DMS79 treated with DMSO at 0.1 percent for 48 hours (cell line): ENCODE data around the gene SERPINA10.
"Not testable (repeated sequence)": the region's sequence is repeated elsewhere in the genome, so short reads cannot be mapped to it uniquely, and the experiment has no call there.

Source experiments
- DNase-seq: peaks from one replicate; lab custom pipeline; 2025; lab: John Stamatoyannopoulos, UW

Gene SERPINA10

DNA sequence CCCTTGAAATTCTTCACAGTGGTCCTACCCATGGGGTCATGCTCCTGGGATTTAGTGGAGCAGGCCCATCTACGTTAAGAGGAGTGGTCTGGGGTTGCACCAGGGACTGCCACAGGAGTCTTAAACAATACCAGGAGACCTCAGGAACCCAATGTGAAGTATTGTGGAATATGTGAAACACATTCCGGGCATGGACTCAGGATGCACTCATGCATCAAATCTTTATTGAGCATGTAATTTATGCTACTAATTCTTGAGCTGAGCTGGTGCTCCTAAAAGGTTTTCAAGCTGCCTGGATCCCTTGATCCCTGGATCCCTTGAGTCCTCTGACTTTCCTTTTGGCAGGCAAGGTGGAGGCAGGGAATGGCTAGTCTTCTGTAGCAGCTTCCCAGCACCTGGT lies 8.8 kb downstream of the SERPINA10 start:
- DNase-seq = peak; percentile 14

DNA sequence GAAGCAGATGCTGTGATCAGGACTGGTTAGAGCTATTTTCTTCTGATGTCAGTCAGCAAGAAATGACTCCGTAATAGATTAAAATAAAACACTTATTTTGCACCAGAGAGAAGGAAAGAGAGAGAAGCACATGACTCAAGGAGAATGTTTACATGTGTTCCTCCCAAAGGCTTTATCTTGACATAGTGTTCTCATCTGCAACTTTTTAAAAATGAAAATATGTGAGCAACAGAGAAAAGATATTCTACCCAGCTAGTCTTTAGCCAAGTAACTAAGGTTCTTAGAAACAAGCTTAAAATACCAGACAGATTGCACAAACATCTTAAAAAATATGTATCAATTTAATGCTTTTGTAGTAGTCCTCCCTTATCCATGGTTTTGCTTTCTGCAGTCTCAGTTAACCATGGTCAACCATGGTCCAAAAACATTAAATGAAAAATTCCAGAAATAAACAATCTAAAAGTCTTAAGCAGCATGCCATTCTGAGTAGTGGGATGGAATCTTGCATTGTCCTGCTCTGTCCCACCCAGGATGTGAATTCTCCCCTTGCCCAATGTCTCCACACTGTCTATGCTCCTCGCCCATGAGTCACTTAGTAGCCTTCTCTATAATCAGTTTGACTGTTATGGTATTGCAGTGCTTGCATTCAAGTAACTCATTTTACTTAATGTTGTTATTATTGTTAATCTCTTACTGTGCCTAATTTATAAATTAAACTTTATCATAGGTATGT lies 9.9 kb downstream of the SERPINA10 start:
- DNase-seq = no peak

DNA sequence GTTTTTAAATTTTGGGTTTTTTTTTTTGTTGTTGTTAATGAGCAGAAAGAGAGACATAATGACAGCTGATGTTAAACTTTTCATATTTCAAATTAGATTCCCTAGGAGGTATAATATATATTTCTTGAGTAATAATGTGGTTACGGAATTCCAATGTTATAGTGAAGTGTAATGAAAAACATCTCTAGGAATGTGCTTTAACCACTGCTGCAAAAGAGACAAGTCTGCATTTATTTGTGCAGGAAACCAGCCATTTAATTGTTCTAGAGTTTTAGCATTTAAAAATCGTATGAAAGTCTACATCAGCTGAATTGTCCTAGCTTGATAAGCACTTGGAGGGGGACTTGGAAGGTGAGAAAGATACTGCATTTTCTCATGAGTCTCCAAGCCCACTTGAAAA lies 14.3 kb downstream of the SERPINA10 start:
- no peak for DNase-seq

DNA sequence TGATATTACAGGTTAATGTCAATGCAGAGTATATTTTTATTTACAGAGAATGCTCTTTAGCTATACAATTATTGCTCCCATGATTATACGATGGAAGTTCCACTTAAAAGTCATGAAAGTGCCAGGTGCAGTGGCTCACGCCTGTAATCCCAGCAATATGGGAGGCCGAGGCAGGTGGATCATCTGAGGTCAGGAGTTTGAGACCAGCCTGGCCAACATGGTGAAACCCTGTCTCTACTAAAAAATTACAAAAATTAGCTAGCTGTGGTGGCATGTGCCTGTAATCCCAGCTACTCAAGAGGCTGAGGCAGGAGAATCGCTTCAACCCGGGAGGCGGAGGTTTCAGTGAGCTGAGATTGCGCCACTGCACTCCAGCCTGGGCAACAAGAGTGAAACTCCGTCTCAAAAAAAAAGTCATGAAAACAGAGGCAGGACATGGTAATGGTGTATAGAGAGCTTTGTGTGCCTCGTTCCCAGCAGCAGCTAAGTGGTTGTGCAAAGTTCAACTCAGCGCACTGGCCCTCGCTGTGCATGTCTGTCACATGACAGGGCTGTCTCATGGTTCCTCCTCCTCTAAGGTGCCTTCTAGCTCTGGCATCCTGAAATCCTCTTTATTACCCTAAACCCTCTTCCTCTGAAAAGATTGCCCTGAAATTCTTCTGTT lies 16.0 kb downstream of the SERPINA10 start:
- not testable (repeated sequence) for DNase-seq

DNA sequence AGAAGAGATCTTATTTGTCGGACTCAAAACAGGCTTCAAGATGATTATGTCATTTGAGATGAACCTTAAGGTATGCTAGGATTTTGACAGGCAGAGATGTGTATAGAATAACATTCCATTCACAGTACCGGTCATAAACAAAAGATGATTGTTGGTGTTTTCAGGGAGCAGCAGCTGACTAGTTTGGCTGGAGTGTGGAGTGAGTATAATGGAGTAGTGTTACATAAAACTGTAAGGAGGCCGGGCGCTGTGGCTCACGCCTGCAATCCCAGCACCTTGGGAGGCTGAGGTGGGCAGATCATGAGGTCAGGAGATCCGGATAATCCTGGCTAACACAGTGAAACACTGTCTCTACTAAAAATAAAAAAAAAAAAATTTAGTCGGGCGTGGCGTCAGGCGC lies 23.9 kb downstream of the SERPINA10 start:
- no peak for DNase-seq

DNA sequence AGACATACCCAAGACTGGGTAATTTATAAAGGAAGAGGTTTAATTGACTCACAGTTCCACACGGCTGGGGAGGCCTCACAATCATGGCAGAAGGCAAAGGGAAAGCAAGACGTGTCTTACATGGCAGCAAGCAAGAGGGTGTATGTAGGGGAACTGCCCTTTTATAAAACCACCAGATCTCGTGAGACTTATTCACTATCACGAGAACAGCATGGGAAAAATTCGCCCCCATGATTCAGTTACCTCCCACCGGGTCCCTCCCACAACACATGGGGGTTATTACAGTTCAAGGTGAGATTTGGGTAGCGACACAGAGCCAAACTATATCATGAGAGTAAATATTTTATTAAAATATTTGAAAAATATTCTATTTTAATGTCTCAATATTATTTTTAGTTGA lies 24.5 kb downstream of the SERPINA10 start:
- not testable (repeated sequence) for DNase-seq

DNA sequence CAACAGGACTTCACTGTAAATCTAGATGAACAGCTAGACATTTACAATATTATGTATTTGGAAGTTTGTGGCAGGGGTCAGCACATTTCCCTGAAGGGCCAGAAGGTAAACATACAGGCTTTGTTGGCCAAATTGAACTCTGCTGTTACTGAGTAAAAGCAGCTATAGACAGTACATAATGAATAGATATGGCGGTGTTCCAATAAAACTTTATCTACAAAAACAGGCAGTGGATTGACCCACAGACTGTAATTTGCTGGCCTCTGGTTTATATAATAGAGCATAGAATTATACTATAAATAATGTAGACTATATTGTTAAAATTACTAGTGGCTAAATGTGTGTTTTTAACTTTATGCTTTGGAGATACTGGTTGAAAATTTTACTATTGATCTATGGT lies 25.7 kb downstream of the SERPINA10 start:
- no peak for DNase-seq

DNA sequence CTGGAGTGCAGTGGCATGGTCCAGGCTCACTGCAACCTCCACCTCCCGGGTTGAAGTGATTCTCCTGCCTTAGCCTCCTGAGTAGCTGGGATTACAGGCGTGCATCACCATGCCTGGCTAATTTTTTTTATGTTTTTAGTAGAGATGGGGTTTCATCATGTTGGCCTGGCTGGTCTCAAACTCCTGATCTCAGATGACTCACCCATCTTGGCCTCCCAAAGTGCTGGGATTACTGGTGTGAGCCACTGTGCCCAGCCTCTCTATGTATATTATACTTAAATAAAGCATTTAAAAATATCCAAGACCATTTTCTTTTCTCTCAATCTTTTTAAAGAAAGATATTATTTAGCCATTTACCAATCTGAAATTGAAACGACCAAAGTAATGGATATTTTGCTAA lies 28.9 kb downstream of the SERPINA10 start:
- not testable (repeated sequence) for DNase-seq

DNA sequence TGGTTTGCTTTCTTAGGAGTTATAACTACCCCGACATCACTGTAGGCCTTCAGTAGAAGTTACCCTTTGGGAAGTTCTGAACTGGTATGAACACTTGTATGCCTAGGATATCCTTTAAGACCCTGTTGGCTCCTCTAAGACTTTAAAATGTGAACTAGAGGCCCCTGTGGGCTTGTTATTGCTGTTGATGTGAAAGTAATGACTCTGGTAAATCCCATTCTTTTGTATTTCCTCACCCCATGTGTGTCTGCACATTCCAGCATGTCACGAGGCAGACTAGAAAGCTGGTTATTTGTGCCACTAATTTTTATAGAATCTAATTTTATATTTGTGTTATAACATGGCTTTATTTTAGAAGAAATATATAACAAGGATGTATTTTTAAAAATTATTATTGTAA lies 48.9 kb downstream of the SERPINA10 start:
- no peak for DNase-seq

DNA sequence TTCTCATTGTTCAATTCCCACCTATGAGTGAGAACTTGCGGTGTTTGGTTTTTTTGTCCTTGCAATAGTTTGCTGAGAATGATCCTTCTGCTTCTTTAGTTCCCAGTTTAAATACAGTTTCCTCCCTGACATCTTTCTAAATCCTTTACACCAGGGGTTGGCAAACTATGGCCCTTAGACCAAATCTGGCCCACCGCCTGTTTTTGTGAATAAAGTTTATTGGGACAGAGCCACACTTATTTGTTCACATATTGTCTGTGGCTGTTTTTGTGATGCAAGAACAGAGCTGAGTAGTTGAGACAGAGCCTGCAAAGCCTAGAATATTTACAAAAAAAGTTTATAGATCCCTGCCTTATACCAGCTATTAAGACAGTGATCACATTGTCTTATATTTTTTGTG lies 53.7 kb downstream of the SERPINA10 start:
- DNase-seq = no peak

DNA sequence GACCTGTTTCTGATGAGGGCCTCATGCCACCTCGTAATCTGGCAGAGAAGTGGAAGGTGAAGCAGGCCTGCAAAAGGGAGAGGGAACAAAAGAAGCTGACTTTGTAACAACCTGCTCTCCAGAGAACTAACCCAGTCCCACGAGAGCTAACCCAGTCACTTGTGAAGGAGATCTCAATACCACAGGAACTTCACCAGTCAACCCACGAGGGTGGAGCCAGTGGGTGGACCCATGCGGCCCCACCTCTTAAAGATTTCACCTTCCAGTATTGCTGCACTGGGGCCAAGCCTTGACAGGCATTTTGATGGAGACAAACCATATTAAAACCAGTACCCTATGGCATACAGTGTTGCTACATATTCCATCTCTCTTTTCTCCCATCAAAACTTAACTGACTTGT lies 55.1 kb downstream of the SERPINA10 start:
- DNase-seq = no peak

DNA sequence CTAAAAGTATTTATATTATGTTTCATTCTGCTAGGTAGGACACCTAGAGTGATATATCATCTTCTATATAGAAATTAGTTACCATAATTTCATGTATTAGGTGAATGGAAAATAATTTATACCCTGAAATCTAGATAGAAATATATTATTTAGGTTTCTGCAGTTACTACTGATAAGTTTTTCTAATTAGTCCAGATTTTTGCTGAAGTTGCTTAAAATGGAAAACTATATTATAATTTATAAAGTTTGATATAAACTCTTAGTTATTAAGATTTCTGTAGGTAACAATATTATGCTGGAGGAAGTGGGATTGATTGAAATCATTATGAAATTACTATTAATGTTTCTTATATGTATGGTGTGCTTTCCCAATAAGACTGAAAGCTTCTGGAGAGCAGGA lies 56.0 kb downstream of the SERPINA10 start:
- DNase-seq = no peak
